Fibroblast of villous mesenchyme (primary cell): ENCODE results near the gene KCNA10. TPM values are rescaled to one million over a fixed set of nuclear protein-coding genes. Genes with fewer than 3 reads are reported as not detected.

Experiments used
- DNase-seq: peaks from one replicate; pipeline ENCODE4 v3.0.0-alpha.2; 2010; ENCODE audit warnings: low read depth
- H3K4me3 ChIP-seq: 2 replicates; pipeline ENCODE4 v1.5.1; 2011; ENCODE audit warnings: low read depth, mild to moderate bottlenecking, low read length
- total RNA-seq: library from RNA; depleted of rRNA; stranded (reverse); fragments of >200 nt; gene quantifications from 2 replicates; pipeline ENCODE4 v1.2.3, GENCODE V29; 2012
- TF ChIP-seq, protein P1 (sequence below): IDR thresholded peaks from 2 replicates; pipeline ENCODE4 v1.5.1; 2012; ENCODE audit warnings: low read depth, mild to moderate bottlenecking, low read length; ENCODE audit not compliant: insufficient read depth

The KCNA10 gene
- total RNA-seq, 1 donor = not detected

DNA sequence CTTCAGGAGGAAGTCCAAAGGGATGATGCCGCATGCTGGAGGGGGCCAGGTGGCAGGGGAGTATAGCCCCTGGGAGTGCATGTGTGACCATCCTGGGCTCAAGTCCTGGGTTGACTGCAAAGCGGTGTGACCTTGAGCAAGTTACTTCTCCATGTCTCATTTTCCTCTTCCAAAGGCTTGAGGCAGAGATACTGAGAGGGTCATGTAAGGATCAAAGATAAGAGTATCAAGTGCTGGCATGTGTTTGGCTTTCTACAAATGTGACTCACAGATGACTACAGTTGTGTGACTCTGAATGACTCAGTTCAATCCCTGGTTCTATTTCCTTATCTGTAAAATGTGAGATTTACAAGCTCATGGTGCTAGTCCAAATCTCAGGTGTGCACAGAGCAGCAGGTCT, 41.9 kb downstream of the KCNA10 start:
- H3K4me3 ChIP-seq = no peak overlapping the region
- peak; percentile 61 for DNase-seq

DNA sequence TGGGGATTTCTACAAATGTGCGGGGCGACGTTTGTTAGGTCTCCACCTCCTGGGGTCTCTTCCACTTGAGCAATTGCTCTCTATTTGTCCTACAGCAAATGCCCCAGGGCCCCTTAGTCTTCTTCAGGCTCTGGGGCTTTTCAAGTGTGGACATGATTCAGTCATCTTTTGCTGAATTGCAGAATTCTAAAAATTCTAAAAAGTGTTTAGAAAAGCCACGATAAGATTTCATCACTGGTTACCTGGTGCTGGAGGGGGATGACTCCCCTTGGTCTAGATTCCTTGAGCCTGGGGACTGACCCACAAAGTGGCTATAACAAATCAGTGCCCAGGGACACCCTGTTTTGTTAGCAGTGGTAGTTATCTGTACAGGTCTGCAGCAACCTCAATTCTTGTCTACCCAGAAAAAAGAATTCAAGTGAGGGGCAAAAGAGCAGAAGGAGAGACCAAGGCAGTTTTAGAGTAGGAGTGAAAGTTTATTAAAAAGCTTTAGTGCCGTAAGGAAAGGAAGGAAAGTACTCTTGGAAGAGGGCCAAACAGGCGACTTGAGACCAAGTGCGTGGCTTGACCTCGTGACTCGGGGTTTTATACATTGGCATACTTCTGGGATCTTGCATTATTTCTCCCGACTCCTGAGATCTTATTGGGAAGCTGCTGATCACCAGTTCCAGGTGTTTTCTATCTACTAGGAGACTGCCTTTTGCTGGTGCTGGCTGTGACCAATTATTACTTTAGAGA, 42.8 kb downstream of the KCNA10 start:
- DNase-seq = peak; percentile 51
- H3K4me3 ChIP-seq = no peak overlapping the region
- TF ChIP-seq, protein P1, sequence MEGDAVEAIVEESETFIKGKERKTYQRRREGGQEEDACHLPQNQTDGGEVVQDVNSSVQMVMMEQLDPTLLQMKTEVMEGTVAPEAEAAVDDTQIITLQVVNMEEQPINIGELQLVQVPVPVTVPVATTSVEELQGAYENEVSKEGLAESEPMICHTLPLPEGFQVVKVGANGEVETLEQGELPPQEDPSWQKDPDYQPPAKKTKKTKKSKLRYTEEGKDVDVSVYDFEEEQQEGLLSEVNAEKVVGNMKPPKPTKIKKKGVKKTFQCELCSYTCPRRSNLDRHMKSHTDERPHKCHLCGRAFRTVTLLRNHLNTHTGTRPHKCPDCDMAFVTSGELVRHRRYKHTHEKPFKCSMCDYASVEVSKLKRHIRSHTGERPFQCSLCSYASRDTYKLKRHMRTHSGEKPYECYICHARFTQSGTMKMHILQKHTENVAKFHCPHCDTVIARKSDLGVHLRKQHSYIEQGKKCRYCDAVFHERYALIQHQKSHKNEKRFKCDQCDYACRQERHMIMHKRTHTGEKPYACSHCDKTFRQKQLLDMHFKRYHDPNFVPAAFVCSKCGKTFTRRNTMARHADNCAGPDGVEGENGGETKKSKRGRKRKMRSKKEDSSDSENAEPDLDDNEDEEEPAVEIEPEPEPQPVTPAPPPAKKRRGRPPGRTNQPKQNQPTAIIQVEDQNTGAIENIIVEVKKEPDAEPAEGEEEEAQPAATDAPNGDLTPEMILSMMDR = no peak

More for the DNA sequence above, 41.9 kb downstream of the KCNA10 start:
- TF ChIP-seq, protein P1 = no peak

DNA sequence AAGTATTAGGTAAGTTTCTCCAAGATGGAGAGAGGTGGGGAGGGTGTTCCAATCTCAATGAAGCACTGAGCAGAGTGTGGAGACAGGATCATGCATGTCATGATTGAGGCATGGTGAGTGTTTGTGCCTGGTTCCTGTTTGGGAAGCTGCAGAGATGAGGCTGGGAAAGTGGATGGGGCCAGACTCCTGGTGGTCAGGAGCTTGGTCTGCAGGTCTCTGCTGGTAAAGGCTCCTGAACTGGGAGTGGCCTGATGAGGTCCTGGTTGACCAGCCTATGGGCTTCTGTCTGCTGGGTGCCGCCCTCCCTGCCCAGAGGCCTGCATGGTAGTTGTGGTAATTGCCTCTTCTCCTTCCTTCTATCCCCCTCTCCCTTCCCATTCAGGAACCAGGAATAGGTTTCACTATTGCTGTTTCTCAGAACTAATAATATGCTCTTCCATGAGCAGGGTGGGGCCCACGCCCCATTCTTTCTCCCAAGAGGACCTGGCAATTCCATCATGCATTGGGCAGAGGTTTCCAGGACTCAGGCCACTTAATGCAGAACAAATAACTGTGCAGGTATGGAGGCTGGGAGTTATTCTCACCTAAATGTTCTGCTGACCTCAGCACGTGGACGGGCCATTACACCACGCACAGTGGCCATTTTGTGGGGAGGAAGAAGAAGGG, 43.5 kb downstream of the KCNA10 start:
- TF ChIP-seq, protein P1 = no peak
- no peak overlapping the region for H3K4me3 ChIP-seq
- DNase-seq = no peak

DNA sequence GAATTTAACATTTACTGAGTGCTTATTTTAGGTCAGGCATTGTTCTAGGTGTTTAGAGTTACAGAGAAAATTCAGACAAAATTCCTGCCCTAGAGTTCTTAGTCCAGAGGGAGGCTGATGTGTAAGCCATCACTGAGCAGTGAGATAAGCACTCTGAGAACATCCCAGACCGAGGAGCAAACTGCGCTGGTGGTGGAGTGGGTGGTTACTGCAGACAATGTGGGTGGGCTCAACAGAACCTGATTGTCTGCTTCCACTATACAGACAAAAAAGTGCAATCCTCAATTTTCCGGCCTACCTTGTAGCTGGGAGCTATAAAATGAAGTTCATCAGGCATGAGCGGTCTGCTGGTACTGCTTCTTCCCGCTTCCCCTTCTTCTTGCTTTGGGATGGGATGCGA, 44.5 kb downstream of the KCNA10 start:
- H3K4me3 ChIP-seq = no peak overlapping the region
- TF ChIP-seq, protein P1 = no peak
- no peak for DNase-seq

DNA sequence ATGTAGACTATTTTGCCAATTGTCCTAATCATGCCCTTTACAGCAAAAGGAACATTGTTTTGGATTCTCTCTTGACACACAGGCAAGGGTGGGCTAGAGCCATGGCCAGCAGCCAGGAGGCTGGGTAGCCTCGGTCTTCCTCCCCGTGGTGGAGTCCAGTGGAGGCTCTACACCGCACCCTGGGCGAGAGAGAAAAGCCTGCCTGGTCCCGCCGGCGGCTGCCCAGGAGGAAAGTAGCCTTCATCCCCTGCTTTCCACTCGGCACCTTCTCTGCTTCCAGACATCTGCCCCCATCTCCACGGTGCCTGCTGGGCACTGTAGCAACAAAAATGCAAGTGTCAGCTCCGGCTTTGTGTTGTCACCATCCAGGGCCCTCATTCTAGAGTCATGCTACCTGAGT, 46.4 kb downstream of the KCNA10 start:
- no peak for DNase-seq
- TF ChIP-seq, protein P1 = no peak
- H3K4me3 ChIP-seq = no peak overlapping the region

DNA sequence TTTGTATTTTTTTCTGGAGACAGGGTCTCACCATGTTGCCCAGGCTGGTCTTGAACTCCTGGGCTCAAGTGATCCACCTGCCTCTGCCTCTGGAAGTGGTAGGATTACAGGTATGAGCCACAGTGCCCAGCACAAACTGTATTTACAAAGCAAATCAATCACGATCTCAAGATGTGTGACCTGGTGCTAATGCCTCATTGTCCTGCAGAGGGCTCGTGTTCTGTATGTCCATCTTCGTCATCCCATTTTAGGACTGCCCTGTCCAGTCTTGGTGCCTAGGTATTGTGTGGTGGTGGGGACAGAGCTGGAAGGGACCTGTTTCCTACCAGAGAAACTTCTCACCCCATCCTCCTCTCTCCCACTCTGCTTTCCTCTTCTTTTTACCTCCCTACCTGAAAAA, 47.8 kb downstream of the KCNA10 start:
- DNase-seq = no peak
- no peak overlapping the region for H3K4me3 ChIP-seq
- TF ChIP-seq, protein P1 = no peak

Other genes starting within 250 kb of the KCNA10 start
- 42.2 and 54.0 TPM in 2 replicates for gene RBM15, start 179.8 kb downstream of the KCNA10 start, total RNA-seq
- gene SLC16A4, start 128.1 kb downstream of the KCNA10 start, total RNA-seq = 73.4 and 241 TPM in 2 replicates
- gene LAMTOR5, start 111.5 kb downstream of the KCNA10 start, total RNA-seq = 57.3 and 64.3 TPM in 2 replicates
- not detected in 2 replicates for gene PROK1, start 68.0 kb downstream of the KCNA10 start, total RNA-seq
- under 0.01 TPM in 1 of 2 replicates, not detected in the other for gene KCNA2, start 87.2 kb upstream of the KCNA10 start, total RNA-seq
- under 0.01 and 0.64 TPM in 2 replicates for gene KCNA3, start 155.8 kb upstream of the KCNA10 start, total RNA-seq